ENCODE results near the gene FHIP1B. TPM values are rescaled to one million over a fixed set of nuclear protein-coding genes. Genes with fewer than 3 reads are reported as not detected.

FHIP1B gene
- total RNA-seq, 4 donors from 2014 or later, result 19.2 to 43.2 (median 31.3) TPM

DNA sequence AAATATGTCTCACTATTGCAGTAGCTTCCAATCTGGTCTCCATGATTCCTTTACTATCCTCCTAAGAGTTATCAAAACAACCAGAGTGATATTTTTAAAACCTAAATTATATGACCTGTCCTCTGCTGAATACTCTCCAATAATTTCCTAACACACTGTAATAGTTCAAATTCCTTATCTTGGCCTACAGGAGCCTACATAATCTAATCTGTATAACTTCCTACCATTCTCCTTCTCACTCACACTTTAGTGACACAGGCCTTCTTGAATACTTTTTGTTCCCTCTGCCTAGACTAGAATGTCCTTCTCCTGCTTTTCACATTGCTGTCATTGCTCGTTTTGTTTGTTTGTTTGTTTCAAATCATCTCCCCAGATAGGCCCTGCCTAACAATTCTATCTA, 9.4 kb downstream of the FHIP1B start:
- TF ChIP-seq CTCF (IDR thresholded peaks at IDR 0.05; ENCODE audit: low read depth), result no peak

DNA sequence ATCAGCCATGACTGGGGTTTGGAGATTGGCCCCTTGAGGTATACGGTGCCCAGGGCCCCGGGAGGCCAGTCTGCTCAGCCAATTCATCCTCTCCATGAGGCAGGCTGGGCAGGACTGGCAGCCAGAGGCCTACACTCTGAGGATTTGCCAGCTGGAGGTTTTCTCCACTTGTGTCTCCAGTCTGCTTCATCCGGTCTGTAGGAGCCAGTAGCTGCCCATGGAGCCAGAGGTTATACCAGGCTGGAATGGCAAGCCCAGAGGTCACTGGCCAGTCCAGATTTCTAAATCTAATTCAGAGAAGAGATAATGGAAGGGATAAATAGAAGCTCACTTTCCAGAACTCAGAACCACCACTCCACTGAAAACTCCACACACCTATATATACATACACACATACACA, 10.0 kb downstream of the FHIP1B start:
- no peak for TF ChIP-seq CTCF (IDR thresholded peaks at IDR 0.05; ENCODE audit: low read depth)

GRCh38 chr11:6223854-6224253, 10.6 kb downstream of the FHIP1B start:
- TF ChIP-seq CTCF (IDR thresholded peaks at IDR 0.05; ENCODE audit: low read depth), result no peak

DNA sequence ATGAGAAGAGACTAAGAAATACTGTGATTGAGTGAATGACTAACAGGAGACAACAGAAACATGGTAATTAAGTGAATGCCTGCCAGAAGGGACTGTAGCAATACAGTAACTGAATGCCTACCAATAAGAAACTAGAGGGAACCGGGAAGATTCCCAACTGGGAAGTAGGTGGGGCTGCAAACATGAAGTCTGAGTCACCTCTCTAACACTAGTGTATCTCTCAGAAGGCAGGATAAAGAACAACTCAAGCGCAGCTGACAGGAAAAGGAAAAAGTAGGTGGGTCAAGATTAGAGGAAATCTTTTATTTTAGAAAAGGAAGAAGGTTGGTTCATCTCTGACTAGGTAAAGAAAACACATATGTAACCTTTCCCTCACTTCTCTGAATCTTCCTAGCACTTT, 15.1 kb downstream of the FHIP1B start:
- no peak for TF ChIP-seq CTCF (IDR thresholded peaks at IDR 0.05; ENCODE audit: low read depth)

GRCh38 chr11:6217722-6218121, 16.7 kb downstream of the FHIP1B start:
- TF ChIP-seq CTCF (IDR thresholded peaks at IDR 0.05; ENCODE audit: low read depth), result no peak

DNA sequence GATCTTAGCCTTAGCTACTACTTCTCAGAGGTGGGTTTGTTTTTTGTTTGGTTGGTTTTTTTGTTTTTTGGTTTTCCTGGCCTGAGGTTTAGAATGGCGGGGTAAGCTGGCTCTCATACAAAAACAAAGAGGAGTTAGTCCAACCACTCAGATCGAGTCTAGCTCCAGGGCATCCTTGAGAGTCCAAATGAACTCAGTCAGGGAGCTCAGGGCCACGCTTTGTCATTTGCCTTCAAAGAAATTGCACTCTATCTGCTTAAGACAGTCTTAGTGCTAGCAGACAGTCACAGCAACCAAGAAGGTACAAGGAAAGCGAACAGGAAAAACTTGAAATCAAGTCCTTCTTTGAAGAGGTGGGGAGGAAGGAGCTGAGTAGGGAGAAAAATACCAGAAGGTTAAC, 17.9 kb downstream of the FHIP1B start:
- no peak for TF ChIP-seq CTCF (IDR thresholded peaks at IDR 0.05; ENCODE audit: low read depth)

DNA sequence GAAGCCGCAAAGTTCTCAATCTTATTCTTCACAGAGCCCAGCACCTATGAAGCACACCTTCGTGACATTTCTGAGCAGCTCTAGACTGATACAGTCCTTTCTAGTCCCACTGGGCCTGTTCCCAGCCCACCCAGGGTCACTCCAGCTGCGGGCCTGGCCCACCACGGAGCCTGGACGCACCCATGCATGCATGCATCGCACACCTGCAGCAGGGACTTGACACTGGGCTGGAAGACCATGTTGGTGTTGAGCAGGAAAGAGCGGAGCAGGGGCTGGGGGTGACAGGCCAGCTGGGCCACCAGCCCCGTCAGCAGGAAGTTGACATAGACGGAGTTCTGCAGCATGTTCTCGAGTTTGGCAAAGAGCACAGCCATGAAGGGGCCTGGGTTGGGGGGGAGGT, 19.9 kb downstream of the FHIP1B start:
- TF ChIP-seq CTCF (IDR thresholded peaks at IDR 0.05; ENCODE audit: low read depth), result no peak
